HG03196 (cell line): ENCODE results near the gene ENTR1.

Source experiments
- ATAC-seq: cut with Tn5 transposase; IDR thresholded peaks from one replicate; pipeline ENCODE4 v1.9.1; 2021; ENCODE audit not compliant: unreplicated experiment

ENTR1 gene, protein sequence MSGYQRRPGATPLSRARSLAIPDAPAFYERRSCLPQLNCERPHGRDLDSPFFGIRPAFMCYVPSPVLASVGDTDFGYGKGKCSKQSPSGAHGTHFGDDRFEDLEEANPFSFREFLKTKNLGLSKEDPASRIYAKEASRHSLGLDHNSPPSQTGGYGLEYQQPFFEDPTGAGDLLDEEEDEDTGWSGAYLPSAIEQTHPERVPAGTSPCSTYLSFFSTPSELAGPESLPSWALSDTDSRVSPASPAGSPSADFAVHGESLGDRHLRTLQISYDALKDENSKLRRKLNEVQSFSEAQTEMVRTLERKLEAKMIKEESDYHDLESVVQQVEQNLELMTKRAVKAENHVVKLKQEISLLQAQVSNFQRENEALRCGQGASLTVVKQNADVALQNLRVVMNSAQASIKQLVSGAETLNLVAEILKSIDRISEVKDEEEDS

GRCh38 chr9:136410500-136411287, at the start of gene ENTR1, which contains the start of gene PMPCA:
Gene ENTR1 (minus strand): TSS chr9:136410614. CDS start chr9:136410397, 217 bp downstream.
Gene PMPCA (plus strand): TSS chr9:136410658. CDS start chr9:136410669, 11 bp downstream.
- peak; percentile 70 for ATAC-seq

DNA sequence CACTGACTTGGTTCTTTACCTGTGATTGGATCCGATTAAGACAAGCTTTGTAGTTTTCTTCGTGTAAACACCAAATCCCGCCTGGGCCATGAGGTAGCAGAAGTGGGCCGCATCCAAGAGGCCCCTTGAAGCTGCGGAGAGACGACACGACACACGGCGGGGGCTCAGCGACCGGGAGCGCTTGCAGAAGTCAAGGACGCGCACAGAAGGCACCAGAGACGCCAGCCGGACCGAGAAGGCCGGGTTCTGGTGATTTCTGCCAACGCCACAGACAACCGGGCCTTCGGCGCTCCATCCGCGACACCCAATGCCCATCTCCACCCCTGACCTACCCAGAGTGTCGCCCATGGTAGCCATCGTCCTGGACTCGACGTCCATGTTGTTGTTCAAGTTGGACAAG, 49.0 kb upstream of the ENTR1 start:
- no peak for ATAC-seq

DNA sequence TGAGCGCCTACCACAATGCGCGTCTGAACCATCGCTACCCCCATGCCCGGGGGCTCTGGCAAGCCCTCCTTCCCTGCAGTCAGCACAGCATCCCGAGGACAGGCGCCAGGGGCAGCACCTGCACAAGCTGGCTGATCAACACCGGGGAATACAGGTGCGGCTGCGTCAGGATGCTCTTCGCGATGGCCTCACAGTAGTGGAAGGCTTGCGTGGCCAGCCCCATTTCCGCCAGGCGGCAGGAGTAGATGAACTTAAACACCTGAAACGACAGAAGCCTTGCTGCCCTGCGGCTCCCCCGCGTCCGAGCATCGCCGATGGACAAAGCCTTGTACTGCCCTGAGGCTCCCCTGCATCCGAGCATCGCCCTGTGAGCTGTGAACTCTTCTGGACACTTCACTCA, 46.9 kb upstream of the ENTR1 start:
- no peak for ATAC-seq

- ATAC-seq, result no peak
Observed at GRCh38 chr9:136456258-136456657, 45.8 kb upstream of the ENTR1 start.

DNA sequence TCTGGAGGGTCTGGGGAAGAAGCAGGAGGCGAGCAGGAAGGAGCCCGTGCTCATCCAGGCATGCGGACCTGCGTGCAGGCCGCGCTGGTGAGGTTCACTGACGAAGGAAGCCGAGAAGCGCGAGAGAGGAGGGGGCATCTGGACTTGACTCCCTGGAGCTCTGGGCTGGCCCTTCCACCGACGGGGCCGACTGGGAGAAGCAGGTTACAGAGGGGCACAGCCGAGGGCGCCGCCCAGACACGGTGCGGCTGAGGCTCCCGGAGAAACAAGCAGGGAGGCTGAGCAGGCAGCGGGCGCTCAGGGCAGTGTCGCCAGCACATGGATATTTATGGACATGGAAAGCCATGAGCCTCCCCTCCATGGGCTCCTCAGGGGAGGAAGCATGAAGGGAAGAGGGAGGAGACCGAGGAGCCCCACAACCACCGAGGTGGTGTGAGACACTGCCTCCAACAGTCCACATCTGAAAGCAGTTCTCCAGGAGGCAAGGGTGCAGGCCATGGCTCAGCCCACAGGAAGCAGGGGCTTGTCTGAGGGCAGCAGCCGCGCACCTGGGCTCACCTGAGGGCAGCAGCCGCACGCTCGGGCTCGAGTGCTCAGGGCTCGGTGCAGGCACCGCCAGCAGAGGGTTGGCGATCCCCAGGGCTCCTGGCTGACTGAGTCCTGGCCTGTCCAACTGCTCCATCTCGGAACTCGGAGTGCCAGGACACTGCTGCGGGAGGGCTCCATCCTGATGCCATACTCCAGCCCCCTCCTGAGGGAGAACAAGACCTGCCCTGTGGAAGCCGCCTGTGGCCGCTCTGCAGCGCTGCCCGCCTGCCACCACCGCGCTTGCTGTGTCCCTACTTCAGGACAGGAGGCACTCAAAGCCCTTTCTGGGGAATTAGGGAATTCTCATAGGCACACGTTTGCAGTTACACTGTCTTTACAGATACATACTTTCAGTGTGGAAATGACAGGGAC, 44.9 kb upstream of the ENTR1 start:
- ATAC-seq, result no peak

GRCh38 chr9:136454026-136454796, 43.8 kb upstream of the ENTR1 start:
- no peak for ATAC-seq

DNA sequence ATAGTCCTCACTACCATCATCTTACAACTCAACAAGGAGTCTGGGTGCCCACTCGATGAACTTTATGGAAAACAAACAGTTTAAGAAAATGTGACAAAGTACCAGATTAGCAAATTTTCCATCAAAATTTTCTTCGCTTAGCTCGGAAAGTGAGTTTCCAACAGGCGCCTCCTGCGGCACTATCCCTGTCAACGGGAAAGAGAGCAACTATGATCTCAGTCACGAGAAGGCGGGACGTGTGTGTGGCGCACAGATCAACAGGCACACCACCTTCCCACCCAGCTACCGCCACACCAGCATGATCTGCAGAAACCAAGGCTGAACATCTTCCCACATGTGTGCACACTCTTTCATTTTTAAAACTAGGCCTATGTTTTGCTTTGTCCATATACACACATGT, 42.9 kb upstream of the ENTR1 start:
- no peak for ATAC-seq

DNA sequence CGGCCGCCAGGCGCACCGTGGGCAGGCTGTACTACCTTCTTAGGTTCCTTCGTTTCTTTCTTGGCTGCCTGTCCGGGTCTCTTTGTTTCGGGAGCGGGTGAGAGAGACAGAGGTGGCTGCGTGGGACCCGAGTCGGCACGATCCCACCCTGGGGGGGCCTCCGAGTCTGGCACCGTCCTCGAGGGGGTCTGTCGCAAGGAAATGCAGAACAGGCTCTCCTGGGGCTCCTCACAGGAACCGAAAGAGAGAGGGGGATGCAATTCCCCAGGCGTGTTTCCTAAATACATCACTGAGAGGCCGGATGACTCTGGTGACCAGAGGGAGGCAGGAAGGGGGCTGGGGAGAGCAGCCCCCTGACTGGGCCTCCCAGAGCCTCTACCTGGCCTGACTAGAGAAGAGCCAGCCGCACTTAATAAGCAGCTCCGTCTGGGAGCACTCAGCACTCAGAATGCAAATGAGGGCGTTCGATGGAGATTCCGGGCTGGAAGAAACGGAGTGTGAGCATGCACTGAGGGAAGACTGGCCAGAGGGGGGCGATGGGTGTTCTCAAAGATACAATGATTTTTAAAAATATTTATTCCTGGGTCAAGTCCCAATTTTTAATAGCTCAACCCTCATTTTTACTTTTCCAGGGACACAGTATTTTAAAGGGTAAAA, 40.9 kb upstream of the ENTR1 start:
- ATAC-seq, result no peak

DNA sequence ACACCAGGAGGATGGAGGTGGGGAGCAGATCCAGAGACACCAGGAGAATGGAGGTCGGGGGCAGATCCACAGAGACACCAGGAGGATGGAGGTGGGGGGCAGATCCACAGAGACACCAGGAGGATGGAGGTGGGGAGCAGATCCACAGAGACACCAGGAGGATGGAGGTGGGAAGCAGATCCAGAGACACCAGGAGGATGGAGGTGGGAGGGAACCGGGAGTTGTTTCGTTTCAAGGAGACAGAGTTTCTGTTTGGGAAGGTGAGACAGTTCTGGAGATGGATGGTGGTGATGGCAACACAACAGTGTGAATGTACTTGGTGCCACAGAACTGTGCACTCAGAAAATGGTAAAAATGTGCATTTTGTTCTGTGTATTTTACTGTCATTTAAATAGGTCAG, 38.2 kb upstream of the ENTR1 start:
- ATAC-seq, result no peak

- ATAC-seq, result no peak
Observed at GRCh38 chr9:136447173-136447778, 36.9 kb upstream of the ENTR1 start.

- ATAC-seq, result no peak
Observed at GRCh38 chr9:136445799-136446198, 35.4 kb upstream of the ENTR1 start.

GRCh38 chr9:136444102-136444501, 33.7 kb upstream of the ENTR1 start:
- no peak for ATAC-seq

DNA sequence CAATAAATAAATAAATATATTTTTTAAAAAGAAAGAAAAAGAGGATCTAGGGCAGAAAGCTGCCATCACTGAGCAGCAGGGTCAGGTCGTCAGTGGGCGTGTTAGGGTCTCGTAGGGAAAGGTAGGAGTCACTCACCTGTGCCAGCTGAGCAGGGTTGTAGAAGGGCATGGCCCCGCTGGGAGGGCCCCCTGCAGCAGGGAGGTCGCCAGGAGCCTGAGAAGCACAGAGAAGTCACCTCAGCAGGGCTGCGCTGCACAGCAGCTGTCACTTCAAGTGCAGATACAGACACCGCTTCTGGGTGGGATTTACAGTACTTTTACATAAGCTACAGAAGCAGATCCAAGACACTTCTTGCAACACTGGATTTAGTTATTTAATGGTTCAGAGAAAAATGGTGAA, 33.3 kb upstream of the ENTR1 start:
- ATAC-seq, result no peak

- no peak for ATAC-seq
Observed at GRCh38 chr9:136443087-136443486, 32.7 kb upstream of the ENTR1 start.

GRCh38 chr9:136442265-136442664, 31.9 kb upstream of the ENTR1 start:
- no peak for ATAC-seq

DNA sequence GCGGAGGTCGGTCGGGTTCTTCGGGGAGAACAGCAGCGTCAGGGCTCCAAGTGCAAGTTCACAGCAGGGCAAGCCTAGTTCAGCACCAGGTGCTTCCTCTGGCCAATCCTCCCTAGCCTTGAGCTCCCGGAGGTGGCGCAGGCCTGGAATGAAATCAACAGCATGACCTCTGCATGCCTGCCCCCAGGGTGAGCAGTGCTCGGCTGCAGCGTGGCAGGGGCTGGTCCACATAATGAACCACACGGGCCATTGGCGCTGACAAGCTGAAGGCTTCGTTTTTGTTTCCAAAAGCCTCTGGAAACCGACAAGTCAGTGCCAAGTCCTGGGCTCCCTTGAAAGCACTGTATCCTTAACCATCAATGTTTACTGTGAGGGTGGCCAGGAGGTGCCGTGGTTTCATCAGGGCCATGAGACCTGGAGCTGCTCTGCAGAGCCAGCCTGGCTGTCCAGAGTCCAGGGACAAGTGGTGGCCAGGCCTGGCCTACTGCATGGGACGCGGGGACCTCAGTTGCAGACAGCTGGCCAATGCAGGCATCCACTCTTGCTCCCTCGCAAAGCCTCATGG, 31.3 kb upstream of the ENTR1 start:
- ATAC-seq, result no peak

- ATAC-seq, result no peak
Observed at GRCh38 chr9:136441191-136441680, 30.8 kb upstream of the ENTR1 start.

- peak; percentile 60 for ATAC-seq
Observed at GRCh38 chr9:136439481-136440408, 29.3 kb upstream of the ENTR1 start, which contains the start of gene INPP5E. Gene INPP5E (minus strand): TSS chr9:136439845. CDS start chr9:136439419, 426 bp downstream.
